ENCODE data around the gene C10orf67. TPM values are rescaled to one million over a fixed set of nuclear protein-coding genes. Genes with fewer than 3 reads are reported as not detected.

C10orf67 gene
- total RNA-seq, 6 experiments from 2014 or later, result 0.10 to 0.88 (median 0.33) TPM

- peaks cover 14% of the 10 kb centered on the region for H3K27me3 Mint-ChIP-seq (ENCODE audit: insufficient read depth)
- DNase-seq, result no peak
- no peak for TF ChIP-seq CTCF (IDR thresholded peaks at IDR 0.05)
- no peak overlapping the region for H3K27ac Mint-ChIP-seq
- H3K4me1 Mint-ChIP-seq (ENCODE audit: low read depth), result peaks cover 16% of the 10 kb centered on the region
- H3K4me3 Mint-ChIP-seq, result no peak overlapping the region
- no peaks in the 10 kb centered on the region for H3K36me3 Mint-ChIP-seq (ENCODE audit: low read depth)
- no peaks in the 10 kb centered on the region for H3K9me3 Mint-ChIP-seq
Measured at GRCh38 chr10:23155169-23155568, 189.4 kb downstream of the C10orf67 start.

Small RNA genes within 50 kb of the gene (microRNA-seq; reads per million reads assigned to microRNA genes)
- not detected for gene MIR1254-2

Other genes with a start within 250 kb of the C10orf67 start
- gene MSRB2, start 249.2 kb downstream of the C10orf67 start, total RNA-seq (2021; fragmentation: NEBNext Ultra II Directional; extraction: Animal tissue kit (Norgen Biotek cat#: 25700)), result 10 to 100 TPM; 23.5 to 31.2 (median 26.2) TPM
- gene PTF1A, start 152.5 kb downstream of the C10orf67 start, total RNA-seq (2021; fragmentation: NEBNext Ultra II Directional; extraction: Animal tissue kit (Norgen Biotek cat#: 25700)), result not detected
- gene OTUD1, start 94.3 kb upstream of the C10orf67 start, total RNA-seq (2021; fragmentation: NEBNext Ultra II Directional; extraction: Animal tissue kit (Norgen Biotek cat#: 25700)), result 1 to 10 TPM; 3.6 to 4.9 (median 4.0) TPM